ENCODE data around the gene CCDC121.

- TF ChIP-seq, protein P1, sequence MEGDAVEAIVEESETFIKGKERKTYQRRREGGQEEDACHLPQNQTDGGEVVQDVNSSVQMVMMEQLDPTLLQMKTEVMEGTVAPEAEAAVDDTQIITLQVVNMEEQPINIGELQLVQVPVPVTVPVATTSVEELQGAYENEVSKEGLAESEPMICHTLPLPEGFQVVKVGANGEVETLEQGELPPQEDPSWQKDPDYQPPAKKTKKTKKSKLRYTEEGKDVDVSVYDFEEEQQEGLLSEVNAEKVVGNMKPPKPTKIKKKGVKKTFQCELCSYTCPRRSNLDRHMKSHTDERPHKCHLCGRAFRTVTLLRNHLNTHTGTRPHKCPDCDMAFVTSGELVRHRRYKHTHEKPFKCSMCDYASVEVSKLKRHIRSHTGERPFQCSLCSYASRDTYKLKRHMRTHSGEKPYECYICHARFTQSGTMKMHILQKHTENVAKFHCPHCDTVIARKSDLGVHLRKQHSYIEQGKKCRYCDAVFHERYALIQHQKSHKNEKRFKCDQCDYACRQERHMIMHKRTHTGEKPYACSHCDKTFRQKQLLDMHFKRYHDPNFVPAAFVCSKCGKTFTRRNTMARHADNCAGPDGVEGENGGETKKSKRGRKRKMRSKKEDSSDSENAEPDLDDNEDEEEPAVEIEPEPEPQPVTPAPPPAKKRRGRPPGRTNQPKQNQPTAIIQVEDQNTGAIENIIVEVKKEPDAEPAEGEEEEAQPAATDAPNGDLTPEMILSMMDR (IDR thresholded peaks at IDR 0.05; ENCODE audit: poor library complexity): no peak
- TF ChIP-seq EZH2 (IDR thresholded peaks at IDR 0.05; ENCODE audit: borderline replicate concordance): no peak
- TF ChIP-seq EZH2phosphoT487 (IDR thresholded peaks at IDR 0.05; ENCODE audit: low read depth, severe bottlenecking, unreplicated experiment): no peak
These were observed 24.6 kb upstream of the CCDC121 start for GRCh38 chr2:27653397-27653796.

All from hepatocyte (in vitro differentiated cells).